Keratinocyte (primary cell): ENCODE results near the gene THOC2.

Experiments used
- EZH2 ChIP-seq: IDR thresholded peaks from one replicate; pipeline ENCODE4 v1.6.1; 2012; ENCODE audit warnings: inconsistent platforms, mild to moderate bottlenecking, low read length, moderate library complexity
- TF ChIP-seq, protein P1 (sequence below), 3 experiments: IDR thresholded peaks in 1 of 3; conservative IDR thresholded peaks in 1 of 3; optimal IDR thresholded peaks in 1 of 3; 2 replicates in 2 of 3; 3 replicates in 1 of 3; pipeline versions ENCODE3 to v1.5.1; 2011; ENCODE audit warnings: low read length in 3 of 3, mild to moderate bottlenecking in 3 of 3, moderate library complexity in 2 of 3, control low read depth in 1 of 3, inconsistent platforms in 1 of 3; ENCODE audit not compliant: insufficient read depth in 2 of 3; ENCODE audit errors: extremely low read depth in 1 of 3

GRCh38 chrX:123601437-123601836 is 131.4 kb downstream of the THOC2 start:
- TF ChIP-seq, protein P1, sequence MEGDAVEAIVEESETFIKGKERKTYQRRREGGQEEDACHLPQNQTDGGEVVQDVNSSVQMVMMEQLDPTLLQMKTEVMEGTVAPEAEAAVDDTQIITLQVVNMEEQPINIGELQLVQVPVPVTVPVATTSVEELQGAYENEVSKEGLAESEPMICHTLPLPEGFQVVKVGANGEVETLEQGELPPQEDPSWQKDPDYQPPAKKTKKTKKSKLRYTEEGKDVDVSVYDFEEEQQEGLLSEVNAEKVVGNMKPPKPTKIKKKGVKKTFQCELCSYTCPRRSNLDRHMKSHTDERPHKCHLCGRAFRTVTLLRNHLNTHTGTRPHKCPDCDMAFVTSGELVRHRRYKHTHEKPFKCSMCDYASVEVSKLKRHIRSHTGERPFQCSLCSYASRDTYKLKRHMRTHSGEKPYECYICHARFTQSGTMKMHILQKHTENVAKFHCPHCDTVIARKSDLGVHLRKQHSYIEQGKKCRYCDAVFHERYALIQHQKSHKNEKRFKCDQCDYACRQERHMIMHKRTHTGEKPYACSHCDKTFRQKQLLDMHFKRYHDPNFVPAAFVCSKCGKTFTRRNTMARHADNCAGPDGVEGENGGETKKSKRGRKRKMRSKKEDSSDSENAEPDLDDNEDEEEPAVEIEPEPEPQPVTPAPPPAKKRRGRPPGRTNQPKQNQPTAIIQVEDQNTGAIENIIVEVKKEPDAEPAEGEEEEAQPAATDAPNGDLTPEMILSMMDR (optimal IDR thresholded peaks at IDR 0.05 in 1 of 3, IDR thresholded peaks at IDR 0.05 in 1 of 3, conservative IDR thresholded peaks at IDR 0.05 in 1 of 3; ENCODE audit: extremely low read depth in 1 of 3, insufficient read depth in 2 of 3, low read length in 3 of 3), result no peak
- TF ChIP-seq EZH2, result no peak
